Ascending aorta (tissue), 2 donors: Measurements from ENCODE around the gene C5orf24. TPM values are rescaled to one million over a fixed set of nuclear protein-coding genes. Genes with fewer than 3 reads are reported as not detected.
A peak's percentile ranks its signal among the peaks of the same experiment; 100 is the strongest.

ENCODE experiments used
- DNase-seq, 2 donors: peaks; one replicate each; pipeline ENCODE4 v3.0.0-alpha.2; 2019; ENCODE audit warnings: low spot score in 2 of 2
- H3K27ac ChIP-seq, 2 donors: fragments of 200-600 bp; sonication (generic); one replicate each; pipeline ENCODE4 v1.5.1; 2016 to 2017; ENCODE audit warnings: mild to moderate bottlenecking in 1 of 2
- H3K27me3 ChIP-seq: fragments of 200-600 bp; sonication (generic); one replicate; pipeline ENCODE4 v1.5.1; 2017
- H3K36me3 ChIP-seq, 2 donors: fragments of 200-600 bp; sonication (generic); one replicate each; pipeline ENCODE4 v1.5.1; 2016
- H3K4me1 ChIP-seq, 2 donors: fragments of 200-600 bp; sonication (generic); one replicate each; pipeline ENCODE4 v1.5.1; 2016 to 2017; ENCODE audit warnings: mild to moderate bottlenecking in 1 of 2
- H3K4me3 ChIP-seq, 2 donors: fragments of 200-600 bp; sonication (generic); one replicate each; pipeline ENCODE4 v1.5.1; 2016 to 2017; ENCODE audit warnings: mild to moderate bottlenecking in 1 of 2
- H3K9me3 ChIP-seq, 2 donors: fragments of 200-600 bp; sonication (generic); one replicate each; pipeline ENCODE4 v1.5.1; 2016
- CTCF ChIP-seq, 3 experiments: fragments of 200-600 bp in 2 of 3; fragments of 450-650 bp in 1 of 3; sonication (generic) in 2 of 3; IDR thresholded peaks; one replicate each; pipeline ENCODE4 v1.5.1; 2016 to 2019; ENCODE audit warnings: antibody characterized with exemption in 3 of 3, mild to moderate bottlenecking in 1 of 3, moderate library complexity in 1 of 3
- intact Hi-C: fragments of 100-400 bp; cut with DNase I; formaldehyde crosslinking; loops from one replicate; pipeline ENCODE4 v1.15.1; 2023
- total RNA-seq: library from RNA; depleted of rRNA; stranded (reverse); fragments of >200 nt; gene quantifications from one replicate; pipeline ENCODE4 v1.1.0, GENCODE V29; 2016

C5orf24 gene
- total RNA-seq: 36.5 TPM

- Histone ChIP-seq H3K4me1 (peaks cover 4 to 30% of the 10 kb centered on the region in 2 donors), H3K36me3 (no peaks in the 10 kb centered on the region), H3K27ac (peak within 1 kb of the TSS; percentile 95 to 97), H3K27me3 (no peaks in the 10 kb centered on the region), H3K4me3 (peak within 1 kb of the TSS; percentile 92 to 94), H3K9me3 (no peaks in the 10 kb centered on the region)
- intact Hi-C loops: loop anchor here (1.0 to 5.0 kb wide), 4 partner anchors 29 to 109 kb away; partner anchors contain the start of genes CAMLG, DDX46 and TXNDC15
- no peak for TF ChIP-seq CTCF (IDR thresholded peaks at IDR 0.05)
- DNase-seq: peak; percentile 85 to 97
Observed at GRCh38 chr5:134845852-134846640, at the start of gene C5orf24. TSS of gene C5orf24 (plus strand) at chr5:134845968. CDS start at chr5:134854901, 8,933 bp downstream.

- H3K4me3 ChIP-seq: no peak overlapping the region
- H3K9me3 ChIP-seq: no peaks in the 10 kb centered on the region
- intact Hi-C loops: no loop called here
- DNase-seq: no peak
- H3K36me3 ChIP-seq: peaks cover 41 to 80% of the 10 kb centered on the region in 2 donors
- no peak overlapping the region for H3K27ac ChIP-seq
- TF ChIP-seq CTCF (IDR thresholded peaks at IDR 0.05): no peak
- no peaks in the 10 kb centered on the region for H3K4me1 ChIP-seq
- no peaks in the 10 kb centered on the region for H3K27me3 ChIP-seq
Observed at GRCh38 chr5:134798468-134798867, 47.3 kb upstream of the C5orf24 start.

- TF ChIP-seq CTCF (IDR thresholded peaks at IDR 0.05): no peak
- Histone ChIP-seq H3K9me3 (no peaks in the 10 kb centered on the region), H3K36me3 (peaks cover 17 to 47% of the 10 kb centered on the region in 2 donors), H3K27ac (no peak overlapping the region), H3K4me3 (no peak overlapping the region), H3K27me3 (no peaks in the 10 kb centered on the region), H3K4me1 (no peaks in the 10 kb centered on the region)
- intact Hi-C loops: no loop called here
- no peak for DNase-seq
Observed at GRCh38 chr5:134803821-134804220, 41.9 kb upstream of the C5orf24 start.

- H3K36me3 ChIP-seq: peaks cover 39 to 73% of the 10 kb centered on the region in 2 donors
- intact Hi-C loops: no loop called here
- TF ChIP-seq CTCF (IDR thresholded peaks at IDR 0.05): no peak
- no peaks in the 10 kb centered on the region for H3K27me3 ChIP-seq
- no peak overlapping the region for H3K27ac ChIP-seq
- H3K4me3 ChIP-seq: no peak overlapping the region
- no peaks in the 10 kb centered on the region for H3K4me1 ChIP-seq
- H3K9me3 ChIP-seq: no peaks in the 10 kb centered on the region
- no peak for DNase-seq
Observed at GRCh38 chr5:134813407-134813806, 32.4 kb upstream of the C5orf24 start.

GRCh38 chr5:134813827-134814226 is 31.9 kb upstream of the C5orf24 start:
- DNase-seq: no peak
- intact Hi-C loops: no loop called here
- H3K9me3 ChIP-seq: no peaks in the 10 kb centered on the region
- H3K27ac ChIP-seq: no peak overlapping the region
- no peaks in the 10 kb centered on the region for H3K4me1 ChIP-seq
- H3K36me3 ChIP-seq: peaks cover 40 to 73% of the 10 kb centered on the region in 2 donors
- no peak for TF ChIP-seq CTCF (IDR thresholded peaks at IDR 0.05)
- no peaks in the 10 kb centered on the region for H3K27me3 ChIP-seq
- H3K4me3 ChIP-seq: no peak overlapping the region
